ENCODE measurements around the gene APLNR.
"Not testable (repeated sequence)": the region's sequence is repeated elsewhere in the genome, so short reads cannot be mapped to it uniquely, and the experiment has no call there.

The APLNR gene

DNA sequence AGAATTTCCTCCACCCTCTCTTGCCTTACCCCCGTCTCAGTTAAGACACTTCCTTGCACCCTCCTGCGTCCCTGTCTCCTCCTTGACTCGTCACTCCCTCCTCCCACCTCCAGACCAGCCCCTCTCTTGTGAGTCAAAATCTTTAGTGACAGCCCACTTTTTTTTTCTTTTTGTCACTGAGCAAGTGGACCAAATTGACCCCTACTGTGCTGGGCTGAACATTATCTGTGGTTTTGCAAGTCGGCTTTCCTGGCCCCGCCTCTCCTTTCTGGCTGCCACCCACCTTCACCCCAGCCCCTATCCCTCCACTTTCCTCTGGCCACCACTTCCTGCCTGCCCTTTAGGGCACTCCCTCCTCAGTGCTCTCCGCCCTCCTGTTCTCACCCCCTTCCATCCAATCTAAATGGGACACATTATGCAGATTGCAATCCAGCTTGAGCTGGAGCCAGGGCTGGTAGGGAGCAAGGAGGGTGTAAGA, at the start of gene APLNR:
APLNR (minus strand) TSS at position 47 of the 478 bp plus-strand sequence. CDS start 246 bp downstream, outside the sequence.
- DNase-seq (ENCODE audit: low read depth), result no peak

DNA sequence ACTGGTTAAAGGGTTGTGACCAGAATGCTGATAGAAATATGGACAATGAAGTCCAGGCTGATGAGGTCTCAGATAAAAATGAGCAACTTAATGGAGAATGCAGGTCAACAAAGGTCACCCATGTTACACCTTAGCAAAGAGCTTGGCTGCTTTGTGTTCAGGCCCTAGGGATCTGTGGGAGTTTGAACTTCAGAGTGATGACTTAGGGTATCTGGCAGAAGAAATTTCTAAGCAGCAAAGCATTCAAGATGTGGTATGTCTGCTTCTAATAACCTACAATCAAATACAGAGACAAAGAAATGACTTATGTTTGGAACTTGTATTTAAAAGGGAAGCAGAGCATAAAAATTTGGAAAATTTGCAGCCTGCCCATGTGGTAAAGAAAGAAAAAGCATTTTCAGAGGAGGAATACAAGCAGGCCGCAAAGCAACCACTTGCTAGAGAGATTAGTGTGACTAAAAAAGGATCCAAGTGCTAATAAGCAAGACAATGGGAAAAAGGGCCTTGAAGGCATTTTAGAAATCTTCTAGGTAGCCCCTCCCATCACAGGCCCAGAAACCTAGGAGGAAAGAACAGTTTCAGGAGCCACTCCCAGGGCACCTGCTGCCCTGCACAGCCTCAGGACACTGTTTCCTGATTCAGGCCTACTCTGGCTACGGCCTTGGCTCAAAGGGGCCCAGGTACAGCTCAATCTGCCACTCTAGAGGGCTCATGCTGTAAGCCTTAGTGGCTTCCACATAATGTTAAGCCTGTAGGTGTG, 46.4 kb upstream of the APLNR start:
- DNase-seq (ENCODE audit: low read depth), result no peak

DNA sequence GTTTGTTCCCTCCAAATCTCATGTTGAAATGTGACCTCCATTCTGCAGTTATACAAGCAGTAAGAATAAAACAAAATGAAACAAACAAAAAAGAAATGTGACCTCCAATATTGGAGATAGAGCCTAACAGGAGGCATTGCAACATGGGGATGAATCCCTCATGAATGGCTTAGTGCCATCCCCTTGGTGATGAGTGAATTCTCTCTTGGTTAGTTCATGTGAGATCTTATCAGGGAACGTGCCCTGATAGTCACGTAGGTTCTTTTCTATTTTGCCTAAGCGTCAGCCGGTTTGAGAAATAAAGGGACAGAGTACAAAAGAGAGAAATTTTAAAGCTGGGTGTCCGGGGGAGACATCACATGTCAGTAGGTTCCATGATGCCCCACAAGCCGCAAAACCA, 44.5 kb upstream of the APLNR start:
- not testable (repeated sequence) for DNase-seq (ENCODE audit: low read depth)

DNA sequence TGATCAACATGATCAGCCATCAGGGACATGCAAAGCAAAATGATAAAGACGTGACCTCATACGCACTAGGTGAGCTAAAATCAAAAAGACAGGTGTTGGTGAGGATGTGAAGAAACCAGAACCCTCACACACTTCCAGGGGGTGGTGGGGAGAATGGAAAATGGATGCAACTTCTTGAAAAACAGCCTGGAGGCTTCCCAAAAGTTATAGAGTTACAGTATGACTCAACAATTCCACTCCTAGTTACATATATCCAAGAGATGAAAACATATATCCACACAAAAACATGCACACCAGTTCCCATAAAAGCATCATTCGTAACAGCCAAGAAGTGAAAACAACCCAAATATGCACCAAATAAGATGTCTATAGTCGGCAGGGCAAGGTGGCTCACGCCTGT, 42.1 kb upstream of the APLNR start:
- no peak for DNase-seq (ENCODE audit: low read depth)

DNA sequence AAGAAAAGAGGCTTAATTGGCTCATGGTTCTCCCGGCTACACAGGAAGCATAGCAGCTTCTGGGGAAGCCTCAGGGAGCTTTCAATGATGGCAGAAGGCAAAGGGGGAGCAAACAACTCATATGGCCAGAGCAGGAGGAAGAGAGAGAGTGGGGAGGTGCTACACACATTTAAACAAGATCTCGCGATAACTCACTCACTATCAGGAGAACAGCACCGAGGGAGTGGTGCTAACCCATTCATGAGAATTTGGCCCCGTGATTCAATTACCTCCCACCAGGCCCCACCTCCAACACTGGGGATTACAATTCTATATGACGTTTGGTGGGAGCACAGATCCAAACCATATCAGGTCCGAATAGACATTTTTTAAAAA, 41.7 kb upstream of the APLNR start:
- DNase-seq (ENCODE audit: low read depth), result no peak

DNA sequence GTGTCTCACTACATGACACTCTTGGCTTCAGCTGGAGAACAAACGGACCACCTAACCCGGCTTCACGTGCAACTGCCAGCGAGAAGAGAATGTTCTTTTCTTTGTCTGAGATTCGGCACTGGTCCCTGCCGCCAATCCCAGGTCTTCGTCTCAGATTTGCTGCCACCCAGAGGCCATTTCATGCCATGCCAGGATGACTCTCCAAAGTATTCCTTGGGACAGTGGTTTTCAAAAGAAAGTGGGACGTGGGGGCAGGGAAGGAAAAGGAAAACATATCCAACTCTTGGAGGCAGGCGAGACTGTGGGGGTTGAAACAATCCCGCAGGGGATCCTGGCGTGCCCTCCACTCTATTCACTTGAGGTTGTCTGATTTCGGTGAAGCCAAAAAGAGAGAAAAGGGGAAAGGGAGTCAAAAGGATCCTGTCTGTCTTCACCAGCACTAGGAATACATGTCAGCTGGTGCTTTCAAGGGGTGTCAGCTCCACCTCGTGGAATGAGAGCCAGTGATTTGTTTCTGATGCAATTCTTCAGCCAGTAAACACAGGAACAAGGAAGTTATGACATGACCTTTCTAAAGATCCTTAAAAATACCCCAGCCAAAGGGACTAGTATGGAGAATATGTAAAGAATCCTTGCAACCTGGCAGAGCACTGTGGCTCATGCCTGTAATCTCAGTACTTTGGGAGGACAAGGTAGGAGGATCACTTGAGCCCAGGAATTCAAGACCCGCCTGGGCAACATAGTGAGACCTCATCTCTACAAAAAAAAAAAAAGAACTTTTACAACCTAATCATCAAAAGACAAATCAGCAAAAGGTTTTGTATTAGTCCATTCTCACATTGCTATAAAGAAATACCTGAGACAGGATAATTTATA, 41.0 kb upstream of the APLNR start:
- no peak for DNase-seq (ENCODE audit: low read depth)

DNA sequence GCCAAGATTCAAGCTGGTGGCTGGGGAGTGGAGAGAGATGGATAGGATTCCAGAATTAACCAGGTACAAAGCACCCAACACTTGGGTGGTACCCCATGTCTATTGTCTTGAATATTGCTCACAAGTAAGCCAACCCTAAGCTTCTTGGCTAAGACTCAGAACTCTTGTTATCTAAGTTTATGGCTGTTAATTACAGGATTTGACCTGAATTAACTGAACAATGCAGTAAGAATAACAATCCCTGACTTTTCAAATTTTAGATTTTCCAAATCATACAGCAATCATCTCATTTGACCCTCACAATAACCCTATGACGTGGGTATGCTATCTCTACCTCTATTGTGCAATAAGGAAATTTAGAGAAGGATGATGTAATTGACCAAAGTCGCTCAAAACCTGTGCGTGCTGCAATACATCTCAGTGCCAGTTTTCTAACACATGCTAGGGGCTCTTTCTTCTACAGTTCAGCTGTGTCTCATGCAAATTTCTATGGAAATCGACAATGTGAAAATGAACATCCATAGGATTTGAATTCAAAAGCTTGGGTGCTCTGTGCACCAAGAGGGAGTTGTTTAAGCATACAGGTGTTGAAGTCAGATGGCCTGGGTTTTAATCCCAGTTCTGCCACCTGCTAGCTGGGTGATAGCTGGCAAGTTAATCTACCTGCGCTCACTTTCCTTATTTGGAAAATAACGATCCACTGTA, 40.1 kb upstream of the APLNR start:
- no peak for DNase-seq (ENCODE audit: low read depth)

DNA sequence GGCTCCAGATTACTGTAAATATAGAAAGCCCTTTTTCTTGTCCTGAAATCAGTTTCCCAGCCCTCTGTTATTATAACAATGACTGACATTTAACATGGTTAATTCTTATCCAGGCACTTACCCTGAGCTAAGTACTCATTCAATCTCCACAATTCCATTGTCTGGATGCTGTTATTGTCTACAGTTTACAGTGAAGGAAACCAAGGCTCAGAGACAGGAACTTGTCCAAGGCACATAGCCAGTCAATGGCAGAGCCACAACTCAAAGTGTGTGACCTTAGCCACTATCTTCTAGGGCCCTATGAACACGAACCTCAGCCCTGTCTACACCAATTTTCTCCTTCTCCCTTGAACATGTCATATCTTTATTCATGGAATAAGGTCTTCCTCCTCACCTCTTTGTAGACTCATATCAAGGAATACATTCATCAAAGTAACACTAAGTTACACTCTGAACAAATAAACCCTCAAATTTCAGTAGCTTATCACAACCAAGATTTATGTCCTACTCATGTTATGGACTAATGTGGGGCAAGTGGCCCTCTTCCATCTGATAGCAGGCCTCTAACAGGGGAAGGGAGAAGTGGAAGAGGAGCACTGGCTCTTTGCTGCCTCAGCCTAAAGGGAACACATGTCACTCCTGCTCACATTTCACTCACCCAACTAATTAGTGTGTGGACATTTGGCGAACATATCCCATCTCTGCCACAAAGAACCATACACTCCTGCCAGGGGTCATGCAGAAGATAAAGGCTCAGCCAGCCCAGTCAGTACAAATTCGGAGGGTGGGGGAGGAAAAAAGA, 39.3 kb upstream of the APLNR start:
- DNase-seq (ENCODE audit: low read depth), result no peak

DNA sequence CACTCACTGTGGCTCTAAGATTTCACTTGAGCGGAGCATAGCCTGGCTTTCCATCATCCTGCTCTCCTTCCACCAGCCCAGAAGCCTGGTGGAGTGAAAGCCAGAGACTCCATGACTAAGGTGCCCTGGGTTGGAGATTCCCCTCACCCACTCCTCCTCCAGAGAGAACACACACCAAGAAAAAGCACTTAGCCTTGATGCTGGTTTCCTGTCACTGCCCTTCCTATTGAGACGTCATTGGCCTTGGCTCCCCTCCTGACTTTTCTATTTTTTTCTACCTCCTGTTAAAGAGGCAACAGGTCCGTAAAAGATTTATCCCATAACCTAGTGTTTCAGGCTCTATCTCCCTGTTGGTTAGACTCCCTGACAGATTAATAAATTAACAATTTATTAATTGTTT, 38.5 kb upstream of the APLNR start:
- DNase-seq (ENCODE audit: low read depth), result no peak

DNA sequence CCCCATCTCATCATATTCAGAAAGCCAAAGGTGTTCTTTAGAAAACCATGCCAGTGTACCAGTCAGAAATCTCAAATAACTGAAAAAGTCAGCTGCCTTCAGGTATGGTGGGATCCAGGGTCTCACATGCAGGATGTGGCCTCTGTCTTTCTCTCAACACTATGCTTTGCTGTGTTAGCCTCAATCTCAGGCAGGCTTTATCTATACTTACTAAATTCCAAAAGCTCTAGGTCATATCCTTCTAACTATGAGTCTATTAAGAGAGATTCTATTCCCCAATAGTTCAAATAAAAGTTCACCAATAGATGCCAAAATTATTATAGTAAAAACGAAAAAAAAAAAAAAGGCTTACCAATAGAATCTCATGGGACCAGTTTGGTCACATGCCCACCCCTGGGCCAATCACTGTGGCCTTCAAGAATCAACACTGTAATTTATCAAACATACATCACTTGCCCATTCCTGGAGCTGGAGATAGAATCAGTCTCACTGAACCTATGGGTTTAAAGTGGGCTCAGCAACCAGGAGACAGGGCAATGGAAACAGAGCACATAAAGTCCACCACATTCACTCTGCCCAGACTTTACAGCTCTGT, 38.0 kb upstream of the APLNR start:
- DNase-seq (ENCODE audit: low read depth), result no peak

DNA sequence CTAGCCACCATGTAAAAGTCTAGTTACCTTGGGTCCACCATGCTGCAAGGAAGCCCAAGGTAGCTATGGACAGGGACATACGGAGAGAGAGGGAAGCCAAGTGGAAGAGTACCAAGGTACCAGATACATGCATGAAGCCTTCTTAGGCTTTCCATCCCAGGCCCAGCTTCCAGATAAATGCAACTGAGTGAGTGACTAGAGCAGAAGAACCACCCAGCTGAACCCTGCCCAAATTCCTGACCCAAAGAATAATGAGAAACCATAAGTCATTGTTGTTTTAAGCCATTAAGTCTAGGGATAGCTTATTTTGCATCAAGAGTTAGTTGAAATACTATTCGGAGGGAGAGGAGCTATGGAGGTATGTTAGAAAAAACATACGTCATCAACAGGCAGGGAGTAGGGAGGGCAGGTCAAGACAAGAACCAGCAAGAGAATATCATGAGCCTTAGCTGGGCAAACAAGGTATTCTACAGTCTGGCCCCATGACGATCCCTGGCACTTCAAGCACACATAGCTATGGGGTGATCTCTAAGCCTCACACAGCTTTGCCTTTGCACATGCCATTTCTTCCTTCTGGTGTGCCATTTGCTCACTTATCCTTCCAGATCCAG, 36.5 kb upstream of the APLNR start:
- DNase-seq (ENCODE audit: low read depth), result no peak

DNA sequence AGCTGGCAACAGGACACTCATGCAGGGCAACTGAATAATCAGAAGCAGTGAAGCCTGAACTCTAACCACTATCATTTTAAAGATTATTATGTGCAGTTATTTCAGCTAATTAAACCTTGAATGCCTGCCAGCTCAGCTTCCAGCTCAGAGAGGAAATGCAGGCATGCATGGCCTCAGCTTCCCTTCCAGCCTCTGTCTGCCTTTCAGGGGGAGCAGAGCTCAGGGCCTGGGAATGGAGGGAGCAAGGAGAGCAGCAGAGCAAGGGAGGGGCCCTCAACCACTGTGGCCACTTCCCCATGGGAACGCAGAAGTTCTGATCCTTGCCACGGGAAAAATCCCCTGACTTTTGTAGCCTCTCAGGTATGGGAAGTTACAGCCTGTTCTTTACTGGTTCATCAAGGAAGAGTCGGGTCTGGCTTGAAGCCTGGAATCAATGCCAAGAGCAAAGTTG, 32.5 kb upstream of the APLNR start:
- DNase-seq (ENCODE audit: low read depth), result no peak

DNA sequence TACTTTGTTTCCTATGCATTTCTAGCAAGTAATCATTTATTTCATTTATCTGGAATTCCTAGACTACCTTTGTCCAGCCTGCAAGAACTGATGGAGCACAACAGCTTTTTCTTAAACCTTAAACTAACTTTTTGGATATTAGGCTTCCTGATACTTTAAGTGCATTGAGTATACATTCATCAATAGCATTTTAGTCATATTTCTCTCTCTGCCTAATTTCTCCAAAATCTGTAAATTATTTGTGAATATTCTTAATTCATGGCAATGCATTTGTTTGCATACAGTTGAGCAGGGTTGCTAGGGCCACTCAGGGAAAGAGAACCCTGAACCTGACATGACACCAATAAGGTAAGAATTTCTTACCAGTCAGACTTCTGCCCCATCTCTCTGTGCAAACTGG, 29.1 kb upstream of the APLNR start:
- no peak for DNase-seq (ENCODE audit: low read depth)

DNA sequence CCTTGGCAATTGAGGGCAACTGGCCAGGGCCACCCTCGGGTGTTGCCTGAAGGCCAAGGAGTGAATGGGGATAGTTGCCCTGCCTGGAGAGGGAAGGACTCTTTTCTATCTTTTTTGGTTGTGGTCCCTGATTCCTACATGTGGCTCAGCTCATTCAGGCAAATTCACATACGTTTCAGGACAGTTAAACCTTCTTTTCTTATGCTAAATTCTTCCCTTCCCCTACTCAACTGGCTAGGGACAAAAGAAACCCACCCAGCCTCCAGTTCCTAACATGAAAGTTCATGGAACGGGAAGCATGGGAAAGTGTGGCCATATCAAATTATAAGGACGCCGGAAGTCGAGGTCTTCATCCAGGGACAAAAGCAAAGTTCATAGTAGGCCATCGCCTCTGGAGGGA, 26.3 kb upstream of the APLNR start:
- DNase-seq (ENCODE audit: low read depth), result no peak

DNA sequence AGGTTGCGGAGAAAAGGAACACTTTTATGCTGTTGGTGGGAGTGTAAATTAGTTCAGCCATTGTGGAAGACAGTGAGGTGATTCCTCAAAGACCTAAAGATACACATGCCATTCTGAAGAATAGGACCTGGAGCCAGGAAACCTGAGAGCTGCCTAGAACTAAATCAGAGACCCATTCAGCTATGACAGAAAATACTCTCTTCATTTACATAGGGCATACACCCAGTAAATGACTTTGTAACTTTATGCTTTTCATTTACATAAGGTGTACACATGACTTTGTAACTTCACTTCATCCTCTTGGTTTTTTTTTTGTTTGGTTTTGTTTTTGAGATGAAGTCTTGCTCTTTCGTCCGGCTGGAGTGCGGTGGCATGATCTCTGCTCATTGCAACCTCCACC, 25.1 kb upstream of the APLNR start:
- DNase-seq (ENCODE audit: low read depth), result no peak

DNA sequence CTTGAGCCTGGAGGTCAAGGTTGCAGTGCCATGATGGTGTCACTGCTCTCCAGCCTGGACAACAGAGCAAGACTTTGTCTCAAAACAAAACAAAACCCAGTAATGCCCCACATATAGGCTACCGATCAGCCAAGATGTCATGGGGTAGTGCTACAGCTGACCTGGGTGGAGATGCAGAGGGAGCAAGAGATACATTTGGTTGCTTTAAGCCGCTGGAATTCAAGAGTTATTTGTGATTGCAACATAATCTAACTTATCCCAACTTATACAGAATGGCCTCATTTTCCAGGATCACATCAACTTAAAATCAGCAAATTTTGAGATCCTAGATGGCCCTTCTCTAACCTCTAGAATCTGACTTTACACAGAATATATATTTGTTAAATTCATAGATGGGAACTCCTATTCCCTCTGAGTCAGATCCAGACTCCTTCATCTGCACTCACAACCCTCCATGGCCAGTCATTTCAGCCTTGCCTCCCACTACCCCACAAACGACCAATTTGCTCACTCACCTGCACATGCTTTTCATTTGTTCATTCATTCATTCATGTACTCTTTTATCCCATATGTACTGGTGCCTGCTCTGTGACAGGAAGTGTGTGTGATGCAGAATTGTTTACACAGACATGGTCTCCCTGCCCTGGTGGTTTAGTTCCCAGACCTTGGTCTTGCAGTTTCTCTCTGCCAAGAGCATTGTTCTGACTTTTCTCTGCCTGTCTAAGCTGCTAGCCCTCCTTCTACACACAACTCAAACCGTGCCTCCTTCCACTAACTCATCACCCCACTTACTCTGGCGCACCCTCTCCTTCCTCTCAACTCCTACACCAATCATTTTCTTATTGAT, 24.1 kb upstream of the APLNR start:
- DNase-seq (ENCODE audit: low read depth), result no peak

DNA sequence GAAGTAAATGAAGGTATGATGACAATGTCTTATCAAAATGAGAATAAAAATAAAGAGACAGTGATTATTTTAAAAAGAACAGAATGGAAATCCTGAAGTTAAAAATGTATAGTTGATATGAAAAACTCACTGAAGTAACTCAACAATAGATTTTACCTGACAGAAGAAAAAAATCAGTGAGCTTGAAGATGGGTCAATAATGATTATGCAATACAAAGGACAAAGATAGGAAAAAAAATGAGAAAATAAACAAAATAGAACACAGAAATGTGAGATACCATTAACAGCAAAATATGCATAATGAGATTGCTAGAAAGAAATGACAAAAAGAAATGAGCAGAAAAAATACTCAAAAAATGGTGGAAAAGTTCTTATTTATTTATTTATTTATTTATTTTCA, 19.1 kb upstream of the APLNR start:
- DNase-seq (ENCODE audit: low read depth), result no peak

DNA sequence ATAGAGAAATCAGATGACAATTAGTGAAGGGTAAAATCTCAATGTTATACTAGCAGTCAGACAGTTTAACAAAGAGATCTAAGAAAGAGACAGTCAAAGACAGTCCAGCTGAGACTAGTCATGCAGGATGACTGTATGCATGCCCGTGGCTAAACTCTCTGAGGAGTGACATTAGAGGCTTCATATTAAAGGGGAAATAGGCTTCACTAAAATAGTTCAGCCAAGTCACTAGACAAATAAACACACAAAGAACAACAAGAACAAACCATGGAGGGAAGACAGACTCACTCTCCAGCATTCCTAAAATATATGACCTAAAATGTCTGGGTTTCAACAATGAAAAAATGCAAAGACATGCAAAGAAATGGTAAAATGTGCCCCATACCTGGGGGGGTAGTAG, 18.6 kb upstream of the APLNR start:
- DNase-seq (ENCODE audit: low read depth), result no peak

DNA sequence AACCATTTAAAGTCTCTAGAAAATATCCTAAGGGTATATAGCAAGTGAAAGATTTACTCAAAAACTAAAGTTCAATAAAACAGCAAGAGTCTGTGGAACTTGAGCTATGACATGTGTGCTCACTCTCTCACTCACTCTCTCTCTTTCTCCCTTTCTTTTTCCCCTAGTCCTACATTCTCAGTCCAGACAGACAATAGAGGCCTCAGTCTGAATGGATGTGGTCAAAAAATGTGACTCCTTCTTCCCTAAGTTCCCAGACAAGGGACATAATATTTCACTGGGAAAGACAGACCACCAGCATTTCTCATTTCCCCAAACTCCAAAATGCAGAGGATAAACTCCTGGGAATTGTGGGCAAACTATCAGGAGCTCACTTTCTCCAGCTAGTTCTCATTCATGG, 17.6 kb upstream of the APLNR start:
- no peak for DNase-seq (ENCODE audit: low read depth)

DNA sequence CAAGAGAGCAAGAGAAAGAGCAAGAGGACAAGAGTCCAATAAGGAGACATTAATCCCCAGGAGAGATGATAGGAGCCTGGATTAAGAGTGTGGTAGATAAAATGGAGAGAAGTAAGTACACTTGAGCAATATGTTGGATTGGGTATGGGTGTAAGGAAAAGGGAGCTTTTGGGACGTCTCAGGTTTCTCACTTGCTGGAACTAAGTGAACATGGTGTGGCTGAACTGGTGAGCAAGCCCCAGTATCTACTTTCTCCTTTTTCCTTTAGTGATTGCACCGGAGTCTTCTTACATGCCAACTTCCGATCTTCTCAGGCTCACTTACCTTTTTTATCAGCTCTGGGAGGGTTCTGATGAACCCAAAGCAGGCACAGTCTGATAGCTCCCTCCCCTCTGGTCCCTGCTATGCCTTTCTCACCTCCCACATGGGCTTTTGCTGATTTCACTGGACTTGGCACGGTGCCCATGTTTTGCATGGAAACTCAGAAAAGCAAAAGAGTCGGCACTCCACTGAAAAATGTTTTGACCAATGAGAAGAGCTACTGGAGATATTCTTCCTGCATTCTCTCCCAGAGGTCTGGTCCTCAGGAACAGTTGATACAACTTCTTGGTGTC, 14.5 kb upstream of the APLNR start:
- DNase-seq (ENCODE audit: low read depth), result no peak
